GM23338 (cell line): ENCODE data around the gene SCN9A. TPM values are rescaled to one million over a fixed set of nuclear protein-coding genes. Genes with fewer than 3 reads are reported as not detected.

Source experiments
- ATAC-seq: fragments of 200-7000 bp; cut with Tn5 transposase; 3 replicates; pipeline ENCODE4 v1.9.1; 2020
- DNase-seq: peaks from one replicate; pipeline ENCODE4 v3.0.0-alpha.2; 2015; ENCODE audit warnings: low spot score
- H2AFZ ChIP-seq: fragments of 200-600 bp; sonication (generic); 2 replicates; pipeline ENCODE4 v1.8.0; 2016; ENCODE audit warnings: antibody characterized with exemption, mild to moderate bottlenecking, moderate library complexity
- H3F3A ChIP-seq: fragments of 200-600 bp; sonication (generic); replicated peaks from 2 replicates; pipeline ENCODE4 v1.8.0; 2017; ENCODE audit warnings: antibody characterized with exemption, mixed run types, low read depth
- H3K27ac ChIP-seq: fragments of 200-600 bp; sonication (generic); 2 replicates; pipeline ENCODE4 v1.6.1; 2016; ENCODE audit warnings: low read depth
- H3K27me3 ChIP-seq: fragments of 200-600 bp; sonication (generic); 2 replicates; pipeline ENCODE4 v1.8.0; 2016; ENCODE audit warnings: mild to moderate bottlenecking, mixed run types, moderate library complexity; ENCODE audit not compliant: insufficient read depth
- H3K36me3 ChIP-seq: fragments of 200-600 bp; sonication (generic); 2 replicates; pipeline ENCODE4 v1.8.0; 2016; ENCODE audit warnings: mild to moderate bottlenecking; ENCODE audit not compliant: insufficient read depth
- H3K4me1 ChIP-seq: fragments of 200-600 bp; sonication (generic); 2 replicates; pipeline ENCODE4 v1.8.0; 2016; ENCODE audit warnings: mild to moderate bottlenecking, moderate library complexity; ENCODE audit not compliant: insufficient read depth
- H3K4me2 ChIP-seq: fragments of 200-600 bp; sonication (generic); 2 replicates; pipeline ENCODE4 v1.7.1; 2017; ENCODE audit warnings: mixed run types
- H3K4me3 ChIP-seq: fragments of 200-600 bp; sonication (generic); 2 replicates; pipeline ENCODE4 v1.6.1; 2016; ENCODE audit warnings: mixed run types
- H3K79me2 ChIP-seq: fragments of 200-600 bp; sonication (generic); replicated peaks from 2 replicates; pipeline ENCODE4 v1.8.0; 2017; ENCODE audit warnings: mild to moderate bottlenecking; ENCODE audit not compliant: insufficient read depth
- H3K9me2 ChIP-seq: fragments of 200-600 bp; sonication (generic); 2 replicates; pipeline ENCODE4 v1.8.0; 2017; ENCODE audit not compliant: insufficient read depth
- H4K20me1 ChIP-seq: fragments of 200-600 bp; sonication (generic); replicated peaks from 2 replicates; pipeline ENCODE4 v1.8.0; 2017; ENCODE audit warnings: mild to moderate bottlenecking; ENCODE audit not compliant: insufficient read depth
- H3K27ac Mint-ChIP-seq: 2 replicates; pipeline ENCODE4 v1.8.0; 2020; ENCODE audit warnings: inconsistent platforms, mild to moderate bottlenecking, moderate library complexity, mixed read lengths
- H3K27me3 Mint-ChIP-seq: 3 replicates; pipeline ENCODE4 v1.8.0; 2022; ENCODE audit warnings: low read depth, mild to moderate bottlenecking, moderate library complexity, mixed read lengths, inconsistent platforms; ENCODE audit not compliant: insufficient read depth, poor library complexity
- H3K36me3 Mint-ChIP-seq: 3 replicates; pipeline ENCODE4 v1.8.0; 2021; ENCODE audit warnings: low read depth, mild to moderate bottlenecking, inconsistent platforms, moderate library complexity, mixed read lengths
- H3K4me1 Mint-ChIP-seq: 3 replicates; pipeline ENCODE4 v1.8.0; 2020; ENCODE audit warnings: mild to moderate bottlenecking, inconsistent platforms, mixed read lengths
- H3K4me3 Mint-ChIP-seq: 3 replicates; pipeline ENCODE4 v1.8.0; 2021; ENCODE audit warnings: moderate library complexity, mild to moderate bottlenecking, inconsistent platforms, mixed read lengths
- H3K9me3 Mint-ChIP-seq: 3 replicates; pipeline ENCODE4 v1.8.0; 2020; ENCODE audit warnings: moderate library complexity, mild to moderate bottlenecking, inconsistent platforms, mixed read lengths
- CREB1 ChIP-seq: fragments of 250-450 bp; sonication (Bioruptor Pico); IDR thresholded peaks from 2 replicates; pipeline ENCODE4 v1.5.0; 2020; ENCODE audit warnings: low read depth, mild to moderate bottlenecking, moderate library complexity
- EZH2 ChIP-seq: fragments of 200-600 bp; sonication (generic); IDR thresholded peaks from one replicate; pipeline ENCODE4 v1.8.0; 2017; ENCODE audit warnings: antibody characterized with exemption, mild to moderate bottlenecking, low read depth; ENCODE audit not compliant: unreplicated experiment
- EZH2phosphoT487 ChIP-seq: fragments of 200-600 bp; sonication (generic); IDR thresholded peaks from one replicate; pipeline ENCODE4 v1.8.1; 2018; ENCODE audit warnings: antibody characterized with exemption; ENCODE audit not compliant: unreplicated experiment
- JUNB ChIP-seq: IDR thresholded peaks from one replicate; pipeline ENCODE4 v1.6.1; 2016; ENCODE audit warnings: antibody characterized with exemption; ENCODE audit not compliant: unreplicated experiment
- NANOG ChIP-seq: IDR thresholded peaks from 2 replicates; pipeline ENCODE4 v1.6.1; 2016; ENCODE audit warnings: antibody characterized with exemption, borderline replicate concordance
- POLR2AphosphoS5 ChIP-seq: IDR thresholded peaks from 2 replicates; pipeline ENCODE4 v1.6.1; 2016; ENCODE audit warnings: antibody characterized with exemption, low read depth
- STAT1 ChIP-seq: IDR thresholded peaks from one replicate; pipeline ENCODE4 v1.6.1; 2016; ENCODE audit warnings: antibody characterized with exemption; ENCODE audit not compliant: unreplicated experiment
- ZNF114 ChIP-seq: fragments of 250-450 bp; sonication (Bioruptor Pico); IDR thresholded peaks from 2 replicates; pipeline ENCODE4 v1.5.0; 2020; ENCODE audit warnings: mild to moderate bottlenecking, moderate library complexity
- ZNF331 ChIP-seq: fragments of 250-450 bp; sonication (Bioruptor Pico); IDR thresholded peaks from 2 replicates; pipeline ENCODE4 v1.5.0; 2020; ENCODE audit warnings: low read depth, mild to moderate bottlenecking, moderate library complexity
- polyA plus RNA-seq: library from polyadenylated mRNA; unstranded; fragments of >200 nt; fragmentation: Nextera tagmentation; extraction: Ambion mirVana; gene quantifications from 2 replicates; pipeline ENCODE4 v1.2.1, GENCODE V29; 2016
- total RNA-seq: library from RNA; depleted of rRNA; stranded (reverse); fragments of >200 nt; shearing (Covaris generic); gene quantifications from 2 replicates; pipeline ENCODE4 v1.2.3, GENCODE V29; 2014
- TF ChIP-seq, protein P1 (sequence below), 2 experiments: fragments of 200-600 bp in 1 of 2; sonication (generic) in 1 of 2; conservative IDR thresholded peaks; 2 replicates each; pipeline versions ENCODE4 v1.5.1 to v1.6.1; 2016 to 2017; ENCODE audit warnings: antibody characterized with exemption in 2 of 2, low read depth in 2 of 2, mild to moderate bottlenecking in 2 of 2, moderate library complexity in 1 of 2
- TF ChIP-seq, protein P2 (sequence below): IDR thresholded peaks from one replicate; pipeline ENCODE4 v1.6.1; 2018; ENCODE audit warnings: antibody characterized with exemption; ENCODE audit not compliant: unreplicated experiment
- TF ChIP-seq, protein P3 (sequence below): fragments of 250-450 bp; sonication (Bioruptor Pico); IDR thresholded peaks from 2 replicates; pipeline ENCODE4 v1.5.0; 2020; ENCODE audit warnings: mild to moderate bottlenecking, moderate library complexity
- TF ChIP-seq, protein P4 (sequence below): IDR thresholded peaks from 2 replicates; pipeline ENCODE4 v1.6.1; 2016; ENCODE audit warnings: antibody characterized with exemption

The SCN9A gene
- total and polyA plus RNA-seq, 2 experiments from 2014 or later: 8.8 to 9.5 TPM

DNA sequence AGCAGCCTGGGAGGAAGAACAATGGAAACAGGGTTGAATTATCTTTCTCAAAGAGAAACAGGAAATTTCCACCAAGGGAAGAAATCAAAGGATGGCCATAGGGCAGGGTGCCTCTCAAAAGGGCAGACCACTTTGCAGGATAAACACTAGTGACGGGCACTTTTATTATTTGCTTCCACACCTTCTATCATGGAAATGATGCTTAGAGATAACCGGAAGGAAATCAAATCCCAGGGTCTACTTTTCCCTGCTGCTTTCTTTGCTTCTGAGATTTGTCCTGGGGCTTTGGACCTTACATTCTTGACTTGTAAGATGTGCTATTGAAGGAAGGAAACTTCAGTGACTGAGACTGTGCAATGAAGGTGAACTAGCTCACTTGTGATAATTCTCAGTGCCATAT lies 1.1 kb upstream of the SCN9A start:
- Histone ChIP-seq H3K79me2 (no peaks in the 10 kb centered on the region), H4K20me1 (no peaks in the 10 kb centered on the region), H3F3A (no peaks in the 10 kb centered on the region), H3K36me3 (no peaks in the 10 kb centered on the region), H3K4me1 (peaks cover 27% of the 10 kb centered on the region), H3K4me3 (peak overlapping the region; percentile 88), H3K27ac (peak overlapping the region; percentile 56), H3K27me3 (no peaks in the 10 kb centered on the region), H3K4me2 (peak overlapping the region; percentile 72), H2AFZ (peak overlapping the region; percentile 94), H3K9me2 (no peaks in the 10 kb centered on the region)
- TF ChIP-seq ZNF331 (CRISPR knock-in tag): no peak
- TF ChIP-seq JUNB: no peak
- TF ChIP-seq, protein P1, sequence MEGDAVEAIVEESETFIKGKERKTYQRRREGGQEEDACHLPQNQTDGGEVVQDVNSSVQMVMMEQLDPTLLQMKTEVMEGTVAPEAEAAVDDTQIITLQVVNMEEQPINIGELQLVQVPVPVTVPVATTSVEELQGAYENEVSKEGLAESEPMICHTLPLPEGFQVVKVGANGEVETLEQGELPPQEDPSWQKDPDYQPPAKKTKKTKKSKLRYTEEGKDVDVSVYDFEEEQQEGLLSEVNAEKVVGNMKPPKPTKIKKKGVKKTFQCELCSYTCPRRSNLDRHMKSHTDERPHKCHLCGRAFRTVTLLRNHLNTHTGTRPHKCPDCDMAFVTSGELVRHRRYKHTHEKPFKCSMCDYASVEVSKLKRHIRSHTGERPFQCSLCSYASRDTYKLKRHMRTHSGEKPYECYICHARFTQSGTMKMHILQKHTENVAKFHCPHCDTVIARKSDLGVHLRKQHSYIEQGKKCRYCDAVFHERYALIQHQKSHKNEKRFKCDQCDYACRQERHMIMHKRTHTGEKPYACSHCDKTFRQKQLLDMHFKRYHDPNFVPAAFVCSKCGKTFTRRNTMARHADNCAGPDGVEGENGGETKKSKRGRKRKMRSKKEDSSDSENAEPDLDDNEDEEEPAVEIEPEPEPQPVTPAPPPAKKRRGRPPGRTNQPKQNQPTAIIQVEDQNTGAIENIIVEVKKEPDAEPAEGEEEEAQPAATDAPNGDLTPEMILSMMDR (conservative IDR thresholded peaks at IDR 0.05; ENCODE audit: low read depth in 2 of 2): no peak
- no peak for TF ChIP-seq POLR2AphosphoS5
- TF ChIP-seq CREB1 (CRISPR knock-in tag): no peak
- TF ChIP-seq, protein P2, sequence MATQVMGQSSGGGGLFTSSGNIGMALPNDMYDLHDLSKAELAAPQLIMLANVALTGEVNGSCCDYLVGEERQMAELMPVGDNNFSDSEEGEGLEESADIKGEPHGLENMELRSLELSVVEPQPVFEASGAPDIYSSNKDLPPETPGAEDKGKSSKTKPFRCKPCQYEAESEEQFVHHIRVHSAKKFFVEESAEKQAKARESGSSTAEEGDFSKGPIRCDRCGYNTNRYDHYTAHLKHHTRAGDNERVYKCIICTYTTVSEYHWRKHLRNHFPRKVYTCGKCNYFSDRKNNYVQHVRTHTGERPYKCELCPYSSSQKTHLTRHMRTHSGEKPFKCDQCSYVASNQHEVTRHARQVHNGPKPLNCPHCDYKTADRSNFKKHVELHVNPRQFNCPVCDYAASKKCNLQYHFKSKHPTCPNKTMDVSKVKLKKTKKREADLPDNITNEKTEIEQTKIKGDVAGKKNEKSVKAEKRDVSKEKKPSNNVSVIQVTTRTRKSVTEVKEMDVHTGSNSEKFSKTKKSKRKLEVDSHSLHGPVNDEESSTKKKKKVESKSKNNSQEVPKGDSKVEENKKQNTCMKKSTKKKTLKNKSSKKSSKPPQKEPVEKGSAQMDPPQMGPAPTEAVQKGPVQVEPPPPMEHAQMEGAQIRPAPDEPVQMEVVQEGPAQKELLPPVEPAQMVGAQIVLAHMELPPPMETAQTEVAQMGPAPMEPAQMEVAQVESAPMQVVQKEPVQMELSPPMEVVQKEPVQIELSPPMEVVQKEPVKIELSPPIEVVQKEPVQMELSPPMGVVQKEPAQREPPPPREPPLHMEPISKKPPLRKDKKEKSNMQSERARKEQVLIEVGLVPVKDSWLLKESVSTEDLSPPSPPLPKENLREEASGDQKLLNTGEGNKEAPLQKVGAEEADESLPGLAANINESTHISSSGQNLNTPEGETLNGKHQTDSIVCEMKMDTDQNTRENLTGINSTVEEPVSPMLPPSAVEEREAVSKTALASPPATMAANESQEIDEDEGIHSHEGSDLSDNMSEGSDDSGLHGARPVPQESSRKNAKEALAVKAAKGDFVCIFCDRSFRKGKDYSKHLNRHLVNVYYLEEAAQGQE: no peak
- no peak for TF ChIP-seq NANOG
- TF ChIP-seq EZH2phosphoT487: no peak
- TF ChIP-seq EZH2: no peak
- no peak for TF ChIP-seq ZNF114
- TF ChIP-seq STAT1: no peak
- TF ChIP-seq, protein P3, sequence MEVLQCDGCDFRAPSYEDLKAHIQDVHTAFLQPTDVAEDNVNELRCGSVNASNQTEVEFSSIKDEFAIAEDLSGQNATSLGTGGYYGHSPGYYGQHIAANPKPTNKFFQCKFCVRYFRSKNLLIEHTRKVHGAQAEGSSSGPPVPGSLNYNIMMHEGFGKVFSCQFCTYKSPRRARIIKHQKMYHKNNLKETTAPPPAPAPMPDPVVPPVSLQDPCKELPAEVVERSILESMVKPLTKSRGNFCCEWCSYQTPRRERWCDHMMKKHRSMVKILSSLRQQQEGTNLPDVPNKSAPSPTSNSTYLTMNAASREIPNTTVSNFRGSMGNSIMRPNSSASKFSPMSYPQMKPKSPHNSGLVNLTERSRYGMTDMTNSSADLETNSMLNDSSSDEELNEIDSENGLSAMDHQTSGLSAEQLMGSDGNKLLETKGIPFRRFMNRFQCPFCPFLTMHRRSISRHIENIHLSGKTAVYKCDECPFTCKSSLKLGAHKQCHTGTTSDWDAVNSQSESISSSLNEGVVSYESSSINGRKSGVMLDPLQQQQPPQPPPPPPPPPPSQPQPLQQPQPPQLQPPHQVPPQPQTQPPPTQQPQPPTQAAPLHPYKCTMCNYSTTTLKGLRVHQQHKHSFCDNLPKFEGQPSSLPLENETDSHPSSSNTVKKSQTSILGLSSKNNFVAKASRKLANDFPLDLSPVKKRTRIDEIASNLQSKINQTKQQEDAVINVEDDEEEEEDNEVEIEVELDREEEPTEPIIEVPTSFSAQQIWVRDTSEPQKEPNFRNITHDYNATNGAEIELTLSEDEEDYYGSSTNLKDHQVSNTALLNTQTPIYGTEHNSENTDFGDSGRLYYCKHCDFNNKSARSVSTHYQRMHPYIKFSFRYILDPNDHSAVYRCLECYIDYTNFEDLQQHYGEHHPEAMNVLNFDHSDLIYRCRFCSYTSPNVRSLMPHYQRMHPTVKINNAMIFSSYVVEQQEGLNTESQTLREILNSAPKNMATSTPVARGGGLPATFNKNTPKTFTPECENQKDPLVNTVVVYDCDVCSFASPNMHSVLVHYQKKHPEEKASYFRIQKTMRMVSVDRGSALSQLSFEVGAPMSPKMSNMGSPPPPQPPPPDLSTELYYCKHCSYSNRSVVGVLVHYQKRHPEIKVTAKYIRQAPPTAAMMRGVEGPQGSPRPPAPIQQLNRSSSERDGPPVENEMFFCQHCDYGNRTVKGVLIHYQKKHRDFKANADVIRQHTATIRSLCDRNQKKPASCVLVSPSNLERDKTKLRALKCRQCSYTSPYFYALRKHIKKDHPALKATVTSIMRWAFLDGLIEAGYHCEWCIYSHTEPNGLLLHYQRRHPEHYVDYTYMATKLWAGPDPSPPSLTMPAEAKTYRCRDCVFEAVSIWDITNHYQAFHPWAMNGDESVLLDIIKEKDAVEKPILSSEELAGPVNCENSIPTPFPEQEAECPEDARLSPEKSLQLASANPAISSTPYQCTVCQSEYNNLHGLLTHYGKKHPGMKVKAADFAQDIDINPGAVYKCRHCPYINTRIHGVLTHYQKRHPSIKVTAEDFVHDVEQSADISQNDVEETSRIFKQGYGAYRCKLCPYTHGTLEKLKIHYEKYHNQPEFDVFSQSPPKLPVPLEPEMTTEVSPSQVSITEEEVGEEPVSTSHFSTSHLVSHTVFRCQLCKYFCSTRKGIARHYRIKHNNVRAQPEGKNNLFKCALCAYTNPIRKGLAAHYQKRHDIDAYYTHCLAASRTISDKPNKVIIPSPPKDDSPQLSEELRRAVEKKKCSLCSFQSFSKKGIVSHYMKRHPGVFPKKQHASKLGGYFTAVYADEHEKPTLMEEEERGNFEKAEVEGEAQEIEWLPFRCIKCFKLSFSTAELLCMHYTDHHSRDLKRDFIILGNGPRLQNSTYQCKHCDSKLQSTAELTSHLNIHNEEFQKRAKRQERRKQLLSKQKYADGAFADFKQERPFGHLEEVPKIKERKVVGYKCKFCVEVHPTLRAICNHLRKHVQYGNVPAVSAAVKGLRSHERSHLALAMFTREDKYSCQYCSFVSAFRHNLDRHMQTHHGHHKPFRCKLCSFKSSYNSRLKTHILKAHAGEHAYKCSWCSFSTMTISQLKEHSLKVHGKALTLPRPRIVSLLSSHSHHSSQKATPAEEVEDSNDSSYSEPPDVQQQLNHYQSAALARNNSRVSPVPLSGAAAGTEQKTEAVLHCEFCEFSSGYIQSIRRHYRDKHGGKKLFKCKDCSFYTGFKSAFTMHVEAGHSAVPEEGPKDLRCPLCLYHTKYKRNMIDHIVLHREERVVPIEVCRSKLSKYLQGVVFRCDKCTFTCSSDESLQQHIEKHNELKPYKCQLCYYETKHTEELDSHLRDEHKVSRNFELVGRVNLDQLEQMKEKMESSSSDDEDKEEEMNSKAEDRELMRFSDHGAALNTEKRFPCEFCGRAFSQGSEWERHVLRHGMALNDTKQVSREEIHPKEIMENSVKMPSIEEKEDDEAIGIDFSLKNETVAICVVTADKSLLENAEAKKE (CRISPR knock-in tag): no peak
- TF ChIP-seq, protein P4, sequence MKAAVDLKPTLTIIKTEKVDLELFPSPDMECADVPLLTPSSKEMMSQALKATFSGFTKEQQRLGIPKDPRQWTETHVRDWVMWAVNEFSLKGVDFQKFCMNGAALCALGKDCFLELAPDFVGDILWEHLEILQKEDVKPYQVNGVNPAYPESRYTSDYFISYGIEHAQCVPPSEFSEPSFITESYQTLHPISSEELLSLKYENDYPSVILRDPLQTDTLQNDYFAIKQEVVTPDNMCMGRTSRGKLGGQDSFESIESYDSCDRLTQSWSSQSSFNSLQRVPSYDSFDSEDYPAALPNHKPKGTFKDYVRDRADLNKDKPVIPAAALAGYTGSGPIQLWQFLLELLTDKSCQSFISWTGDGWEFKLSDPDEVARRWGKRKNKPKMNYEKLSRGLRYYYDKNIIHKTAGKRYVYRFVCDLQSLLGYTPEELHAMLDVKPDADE: no peak
- Mint-ChIP-seq H3K27me3 (peaks cover 3% of the 10 kb centered on the region), H3K36me3 (no peaks in the 10 kb centered on the region), H3K27ac (no peak overlapping the region), H3K9me3 (no peaks in the 10 kb centered on the region), H3K4me3 (peak overlapping the region; percentile 89), H3K4me1 (peaks cover 37% of the 10 kb centered on the region)
- ATAC-seq (no peak), DNase-seq (no peak)
